ENCODE data around the gene SP100.
A peak's percentile ranks its signal among the peaks of the same experiment; 100 is the strongest.
"Not testable (repeated sequence)": the region's sequence is repeated elsewhere in the genome, so short reads cannot be mapped to it uniquely, and the experiment has no call there.

Gene SP100

GRCh38 chr2:230416061-230416721, at the start of gene SP100:
Gene SP100 (plus strand): TSS chr2:230416201. CDS start chr2:230416297, 96 bp downstream.
- no peak for DNase-seq

- no peak for DNase-seq
These were observed 33.9 kb upstream of the SP100 start for GRCh38 chr2:230382108-230382507.

- DNase-seq, result no peak
These were observed 32.5 kb upstream of the SP100 start for GRCh38 chr2:230383453-230383852.

- no peak for DNase-seq
These were observed 31.0 kb upstream of the SP100 start for GRCh38 chr2:230384986-230385385.

GRCh38 chr2:230394301-230394700, 21.7 kb upstream of the SP100 start:
- DNase-seq, result no peak

GRCh38 chr2:230398698-230399097, 17.3 kb upstream of the SP100 start:
- not testable (repeated sequence) for DNase-seq

GRCh38 chr2:230400041-230400440, 16.0 kb upstream of the SP100 start:
- DNase-seq, result no peak

GRCh38 chr2:230400454-230400853, 15.5 kb upstream of the SP100 start:
- DNase-seq, result no peak

- not testable (repeated sequence) for DNase-seq
These were observed 15.0 kb upstream of the SP100 start for GRCh38 chr2:230401026-230401425.

- no peak for DNase-seq
These were observed 12.3 kb upstream of the SP100 start for GRCh38 chr2:230403746-230404145.

GRCh38 chr2:230405824-230406223, 10.2 kb upstream of the SP100 start:
- DNase-seq, result no peak

GRCh38 chr2:230408244-230408842, 7.7 kb upstream of the SP100 start:
- DNase-seq, result no peak

- DNase-seq, result not testable (repeated sequence)
These were observed 6.7 kb upstream of the SP100 start for GRCh38 chr2:230409316-230409715.

- no peak for DNase-seq
These were observed 5.7 kb upstream of the SP100 start for GRCh38 chr2:230410263-230410662.

- no peak for DNase-seq
These were observed 5.0 kb upstream of the SP100 start for GRCh38 chr2:230410861-230411569.

GRCh38 chr2:230411570-230412370, 4.2 kb upstream of the SP100 start:
- peak; percentile 74 for DNase-seq

- no peak for DNase-seq
These were observed 3.7 kb upstream of the SP100 start for GRCh38 chr2:230412371-230412711.

GRCh38 chr2:230412846-230413245, 3.2 kb upstream of the SP100 start:
- no peak for DNase-seq

GRCh38 chr2:230413479-230413878, 2.5 kb upstream of the SP100 start:
- no peak for DNase-seq

- no peak for DNase-seq
These were observed 1.7 kb upstream of the SP100 start for GRCh38 chr2:230414302-230414701.

GRCh38 chr2:230417436-230417835, 1.4 kb downstream of the SP100 start:
- no peak for DNase-seq

GRCh38 chr2:230418341-230419016, 2.5 kb downstream of the SP100 start:
- no peak for DNase-seq

GRCh38 chr2:230419181-230419580, 3.2 kb downstream of the SP100 start:
- DNase-seq, result no peak

Data from islet precursor cell (in vitro differentiated cells).